IMR-90 (cell line): ENCODE data around the gene PKD1L1. TPM values are rescaled to one million over a fixed set of nuclear protein-coding genes. Genes with fewer than 3 reads are reported as not detected.

Experiments
- ATAC-seq: fragments of 200-7000 bp; cut with Tn5 transposase; 2 replicates; pipeline ENCODE4 v1.9.1; 2020; ENCODE audit warnings: low read depth, mild to moderate bottlenecking, moderate library complexity
- BruUV-seq: library from RNA; stranded (reverse); fragments of 400-500 nt; replicated peaks from 2 replicates; lab custom pipeline; 2021; lab: Mats Ljungman, UMichigan
- CTCF ChIA-PET: fragments of 300-600 bp; formaldehyde crosslinking; extraction: SDS; loops from one replicate; lab custom pipeline; 2021; ENCODE audit warnings: antibody characterized with exemption; lab: Yijun Ruan, JAX
- POLR2A ChIA-PET: fragments of 300-600 bp; sonication (Branson Sonifier 250); formaldehyde crosslinking; loops from one replicate; lab custom pipeline; 2022; ENCODE audit warnings: antibody characterized with exemption; ENCODE audit not compliant: unreplicated experiment; lab: Charles Lee
- DNase-seq: peaks from one replicate; pipeline ENCODE4 v3.0.0; 2013
- H2AFZ ChIP-seq: replicated peaks from 2 replicates; pipeline ENCODE3; 2013; ENCODE audit warnings: low read length, mild to moderate bottlenecking; ENCODE audit not compliant: poor library complexity
- H2AK5ac ChIP-seq: 2 replicates; pipeline ENCODE4 v1.6.1; 2013; ENCODE audit warnings: low read depth, low read length, inconsistent platforms
- H2AK9ac ChIP-seq: replicated peaks from 2 replicates; pipeline ENCODE3; 2013; ENCODE audit warnings: mild to moderate bottlenecking, low read depth, low read length, moderate library complexity; ENCODE audit not compliant: poor library complexity
- H2BK120ac ChIP-seq: 2 replicates; pipeline ENCODE4 v1.6.1; 2013; ENCODE audit warnings: low read depth, low read length, inconsistent platforms
- H2BK15ac ChIP-seq: 3 replicates; pipeline ENCODE4 v1.6.1; 2013; ENCODE audit warnings: low read depth, low read length, inconsistent platforms
- H2BK20ac ChIP-seq: 2 replicates; pipeline ENCODE4 v1.6.1; 2013; ENCODE audit warnings: low read depth, mild to moderate bottlenecking, inconsistent platforms, low read length, moderate library complexity
- H2BK5ac ChIP-seq: 2 replicates; pipeline ENCODE4 v1.6.1; 2013; ENCODE audit warnings: mild to moderate bottlenecking, low read depth, low read length, inconsistent platforms; ENCODE audit not compliant: poor library complexity, severe bottlenecking
- H3K14ac ChIP-seq: replicated peaks from 2 replicates; pipeline ENCODE4 v1.6.1; 2013; ENCODE audit warnings: low read depth, low read length, inconsistent platforms
- H3K18ac ChIP-seq: 2 replicates; pipeline ENCODE4 v1.6.1; 2013; ENCODE audit warnings: low read depth, low read length, control low read depth
- H3K23ac ChIP-seq: 2 replicates; pipeline ENCODE4 v1.6.1; 2013; ENCODE audit warnings: low read depth, low read length, inconsistent platforms
- H3K27ac ChIP-seq: 2 replicates; pipeline ENCODE4 v1.5.1; 2013; ENCODE audit warnings: mild to moderate bottlenecking, control low read depth, low read length; ENCODE audit not compliant: insufficient read depth
- H3K27me3 ChIP-seq: 2 replicates; pipeline ENCODE4 v1.6.1; 2013; ENCODE audit warnings: low read length; ENCODE audit not compliant: control insufficient read depth, insufficient read depth
- H3K36me3 ChIP-seq: 2 replicates; pipeline ENCODE4 v1.6.1; 2013; ENCODE audit warnings: low read length, mixed read lengths; ENCODE audit not compliant: control insufficient read depth, insufficient read depth
- H3K4ac ChIP-seq: 2 replicates; pipeline ENCODE4 v1.6.1; 2013; ENCODE audit warnings: low read depth, low read length, inconsistent platforms
- H3K4me1 ChIP-seq: 2 replicates; pipeline ENCODE4 v1.6.1; 2013; ENCODE audit warnings: low read length, mixed read lengths; ENCODE audit not compliant: control insufficient read depth, insufficient read depth
- H3K4me2 ChIP-seq: 2 replicates; pipeline ENCODE4 v1.6.1; 2013; ENCODE audit warnings: low read depth, mild to moderate bottlenecking, control low read depth, low read length, moderate library complexity
- H3K4me3 ChIP-seq: 2 replicates; pipeline ENCODE4 v1.5.1; 2013; ENCODE audit warnings: low read depth, mild to moderate bottlenecking, control low read depth, low read length, moderate library complexity; ENCODE audit not compliant: insufficient read depth
- H3K56ac ChIP-seq: 2 replicates; pipeline ENCODE4 v1.6.1; 2013; ENCODE audit warnings: low read length, inconsistent platforms; ENCODE audit not compliant: insufficient read depth; ENCODE audit errors: extremely low read depth
- H3K79me1 ChIP-seq, 2 experiments: 2 replicates each; pipeline ENCODE4 v1.6.1; 2013; ENCODE audit warnings: low read length in 2 of 2, inconsistent platforms in 1 of 2, low read depth in 1 of 2
- H3K9ac ChIP-seq: 2 replicates; pipeline ENCODE4 v1.6.1; 2013; ENCODE audit warnings: low read depth, low read length, control low read depth
- H3K9me1 ChIP-seq: 2 replicates; pipeline ENCODE4 v1.6.1; 2013; ENCODE audit warnings: low read length, inconsistent platforms; ENCODE audit not compliant: insufficient read depth
- H3K9me3 ChIP-seq: 2 replicates; pipeline ENCODE4 v1.6.1; 2013; ENCODE audit warnings: low read length; ENCODE audit not compliant: control insufficient read depth, insufficient read depth
- H4K20me1 ChIP-seq: 2 replicates; pipeline ENCODE4 v1.6.1; 2013; ENCODE audit warnings: low read length, inconsistent platforms; ENCODE audit not compliant: insufficient read depth
- H4K5ac ChIP-seq: 2 replicates; pipeline ENCODE4 v1.6.1; 2013; ENCODE audit warnings: mild to moderate bottlenecking, low read depth, low read length, control low read depth
- H4K8ac ChIP-seq, 2 experiments: 2 replicates each; pipeline ENCODE4 v1.6.1; 2013; ENCODE audit warnings: low read depth in 2 of 2, low read length in 2 of 2, control low read depth in 1 of 2, inconsistent platforms in 1 of 2
- H4K91ac ChIP-seq: 2 replicates; pipeline ENCODE4 v1.6.1; 2013; ENCODE audit warnings: low read depth, low read length, inconsistent platforms; ENCODE audit not compliant: insufficient read depth
- BHLHE40 ChIP-seq: fragments of 150-350 bp; IDR thresholded peaks from 2 replicates; pipeline ENCODE4 v1.6.1; 2016; ENCODE audit warnings: mild to moderate bottlenecking, low read depth, low read length
- CHD1 ChIP-seq: IDR thresholded peaks from 2 replicates; pipeline ENCODE4 v1.6.1; 2012; ENCODE audit warnings: low read depth, low read length, improper control_type of control experiment
- NFE2L2 ChIP-seq: fragments of 150-350 bp; IDR thresholded peaks from 2 replicates; pipeline ENCODE4 v1.6.1; 2016; ENCODE audit warnings: low read depth, mild to moderate bottlenecking, low read length
- RAD21 ChIP-seq: IDR thresholded peaks from 2 replicates; pipeline ENCODE4 v1.6.1; 2012; ENCODE audit warnings: low read length, improper control_type of control experiment
- SMC3 ChIP-seq: fragments of 150-350 bp; IDR thresholded peaks from 2 replicates; pipeline ENCODE4 v1.6.1; 2016; ENCODE audit warnings: low read depth, mild to moderate bottlenecking, antibody characterized with exemption, low read length, moderate library complexity
- WGBS, 2 experiments: methylation state at CpG; one replicate each; pipeline versions ENCODE4 v1.1.5 to v1.1.7; 2013; ENCODE audit warnings: missing lambda C conversion rate in 2 of 2; ENCODE audit not compliant: insufficient read length in 1 of 2; ENCODE audit errors: extremely low coverage in 2 of 2; 5-methylcytosine and 5-hydroxymethylcytosine counted together
- dilution Hi-C: fragments of 300-500 bp; cut with HindIII; formaldehyde crosslinking; loops from one replicate; pipeline ENCODE4 v1.14.3; 2018; ENCODE audit warnings: low sequenced_read_pairs; ENCODE audit not compliant: unreplicated experiment
- in situ Hi-C: fragments of 300-500 bp; cut with MboI; formaldehyde crosslinking; loops from 3 replicates; pipeline ENCODE4 v1.14.3; 2019; ENCODE audit warnings: low sequenced_read_pairs, inconsistent platforms, mixed read lengths
- intact Hi-C: fragments of 100-400 bp; cut with micrococcal nuclease; formaldehyde crosslinking; loops from 2 replicates; pipeline ENCODE4 v1.10.0; 2022
- polyA plus RNA-seq, 3 experiments: library from polyadenylated mRNA; depleted of rRNA; stranded (reverse); fragments of >200 nt; gene quantifications; 2 replicates each; pipeline ENCODE4 v1.2.3, GENCODE V29; 2012; ENCODE audit warnings: low replicate concordance in 1 of 3
- total RNA-seq: library from RNA; depleted of rRNA; stranded (reverse); fragments of >200 nt; gene quantifications from 2 replicates; pipeline ENCODE4 v1.2.3, GENCODE V29; 2012

The PKD1L1 gene
- total and polyA plus RNA-seq, 2 of the 4 experiments (the other 2 are of a cell fraction), result under 0.01 to 0.15 TPM

GRCh38 chr7:47937711-47938573 lies 10.3 kb downstream of the PKD1L1 start (continued):
- TF ChIP-seq RAD21, result no peak
- TF ChIP-seq NFE2L2, result no peak

- no peaks in the 10 kb centered on the region for H4K20me1 ChIP-seq
- H2BK20ac ChIP-seq, result no peak overlapping the region
- POLR2A ChIA-PET, result no interaction called here
- no peak overlapping the region for H3K27ac ChIP-seq
- no peak overlapping the region for H3K14ac ChIP-seq
- no TSS peak for BruUV-seq
- dilution Hi-C loops, result no loop called here
- no peak for DNase-seq
- H3K18ac ChIP-seq, result no peak overlapping the region
- H3K4me2 ChIP-seq, result no peak overlapping the region
- no peak for ATAC-seq
- no peaks in the 10 kb centered on the region for H3K9me3 ChIP-seq
- H4K8ac ChIP-seq, result no peak overlapping the region
- intact Hi-C loops, result no loop called here
- no peak overlapping the region for H4K5ac ChIP-seq
- no peak overlapping the region for H3K9ac ChIP-seq
- no peaks in the 10 kb centered on the region for H3K27me3 ChIP-seq
- no peak overlapping the region for H2AK9ac ChIP-seq
- CTCF ChIA-PET, result interaction anchor here (0.8 kb wide), 1 partner anchor 26 kb away, joined by 3 read pairs; no protein-coding TSS in a partner anchor
- TF ChIP-seq CHD1, result no peak
- TF ChIP-seq SMC3, result no peak
- no peak for TF ChIP-seq NFE2L2
- TF ChIP-seq BHLHE40, result no peak
- H2AK5ac ChIP-seq, result no peak overlapping the region; the same call in 1 of the 2 replicates
- no peak overlapping the region for H2BK5ac ChIP-seq
- no peak overlapping the region for H3K4ac ChIP-seq
- in situ Hi-C loops, result no loop called here
- no peak overlapping the region for H2AFZ ChIP-seq
- peak overlapping the region; percentile 7; the same call in 1 of the 2 replicates for H4K91ac ChIP-seq
- H3K9me1 ChIP-seq, result peaks cover 18% of the 10 kb centered on the region
- no peak overlapping the region for H3K4me3 ChIP-seq
- no peaks in the 10 kb centered on the region for H3K36me3 ChIP-seq
- H3K4me1 ChIP-seq, result peaks cover 13% of the 10 kb centered on the region
- no peak overlapping the region for H3K23ac ChIP-seq
- H3K56ac ChIP-seq, result no peak overlapping the region
- no peak overlapping the region for H2BK120ac ChIP-seq
- peaks cover 0 to 7% of the 10 kb centered on the region in 2 experiments; a peak in 1 of 4 replicates for H3K79me1 ChIP-seq
- no peak overlapping the region for H2BK15ac ChIP-seq
- 89% methylated on average over 5 of the region's 17 CpGs; no CpG with 5 or more reads in 1 of the 2 experiments for WGBS, 2 experiments
Measured at GRCh38 chr7:47937065-47937687, 11.1 kb downstream of the PKD1L1 start.
